HG03565 (cell line): Measurements from ENCODE around the gene LRRC8E.
"Not testable (repeated sequence)": the region's sequence is repeated elsewhere in the genome, so short reads cannot be mapped to it uniquely, and the experiment has no call there.

Experiments
- ATAC-seq: cut with Tn5 transposase; IDR thresholded peaks from one replicate; pipeline ENCODE4 v1.9.1; 2021; ENCODE audit warnings: mild to moderate bottlenecking, moderate library complexity; ENCODE audit not compliant: unreplicated experiment

The LRRC8E gene

DNA sequence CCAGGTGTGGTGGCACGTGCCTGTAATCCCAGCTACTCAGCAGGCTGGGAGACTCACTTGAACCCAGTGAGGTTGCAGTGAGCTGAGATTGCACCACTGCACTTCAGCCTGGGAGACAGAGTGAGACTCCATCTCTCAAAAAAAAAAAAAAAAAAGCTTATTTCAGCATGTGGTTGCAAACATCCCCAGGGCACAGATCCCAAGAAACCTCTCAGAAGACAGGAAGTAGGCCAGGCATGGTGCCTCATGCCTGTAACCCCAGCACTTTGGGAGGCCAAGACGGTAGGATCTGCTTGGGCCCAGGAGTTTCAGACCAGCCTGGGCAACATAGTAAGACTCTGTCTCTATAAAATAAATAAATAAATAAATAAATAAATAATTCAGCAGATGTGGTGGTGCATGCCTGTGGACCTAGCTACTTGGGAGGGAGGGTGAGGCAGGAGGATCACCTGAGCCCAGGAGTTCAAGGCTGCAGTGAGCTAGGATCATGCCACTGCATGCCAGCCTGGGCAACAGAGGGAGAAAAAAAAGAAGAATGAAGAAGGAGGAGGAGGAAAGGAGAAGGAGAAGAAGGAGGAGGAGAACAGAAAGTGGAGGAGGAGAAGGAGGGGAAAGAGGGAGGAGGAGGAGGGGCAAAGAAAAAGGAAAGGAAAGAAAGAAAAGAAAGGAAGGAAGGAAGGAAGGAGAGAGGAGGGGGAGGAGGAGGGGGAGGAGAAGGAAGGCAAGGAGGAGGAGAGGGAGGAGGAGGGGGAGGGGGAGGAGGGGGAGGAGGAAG is 4.3 kb upstream of the LRRC8E start:
- ATAC-seq = no peak

DNA sequence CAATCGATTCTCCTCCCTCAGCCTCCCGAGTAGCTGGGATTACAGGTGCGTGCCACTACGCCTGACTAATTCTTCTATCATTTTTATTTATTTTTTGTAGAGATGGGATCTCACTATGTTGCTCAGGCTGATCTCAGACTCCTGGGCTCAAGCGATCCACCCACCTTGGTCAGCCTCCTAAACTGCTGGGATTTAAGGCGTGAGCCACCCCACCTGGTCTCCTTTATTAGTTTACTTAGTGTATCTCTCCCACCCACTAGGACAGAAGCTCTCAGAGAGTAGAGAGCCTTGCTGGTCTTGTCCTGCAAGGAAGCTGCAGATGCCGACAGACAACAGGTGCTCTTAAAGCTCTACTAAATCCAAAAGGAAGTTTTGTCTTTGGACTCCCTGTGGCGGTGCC is 2.5 kb upstream of the LRRC8E start:
- no peak for ATAC-seq

DNA sequence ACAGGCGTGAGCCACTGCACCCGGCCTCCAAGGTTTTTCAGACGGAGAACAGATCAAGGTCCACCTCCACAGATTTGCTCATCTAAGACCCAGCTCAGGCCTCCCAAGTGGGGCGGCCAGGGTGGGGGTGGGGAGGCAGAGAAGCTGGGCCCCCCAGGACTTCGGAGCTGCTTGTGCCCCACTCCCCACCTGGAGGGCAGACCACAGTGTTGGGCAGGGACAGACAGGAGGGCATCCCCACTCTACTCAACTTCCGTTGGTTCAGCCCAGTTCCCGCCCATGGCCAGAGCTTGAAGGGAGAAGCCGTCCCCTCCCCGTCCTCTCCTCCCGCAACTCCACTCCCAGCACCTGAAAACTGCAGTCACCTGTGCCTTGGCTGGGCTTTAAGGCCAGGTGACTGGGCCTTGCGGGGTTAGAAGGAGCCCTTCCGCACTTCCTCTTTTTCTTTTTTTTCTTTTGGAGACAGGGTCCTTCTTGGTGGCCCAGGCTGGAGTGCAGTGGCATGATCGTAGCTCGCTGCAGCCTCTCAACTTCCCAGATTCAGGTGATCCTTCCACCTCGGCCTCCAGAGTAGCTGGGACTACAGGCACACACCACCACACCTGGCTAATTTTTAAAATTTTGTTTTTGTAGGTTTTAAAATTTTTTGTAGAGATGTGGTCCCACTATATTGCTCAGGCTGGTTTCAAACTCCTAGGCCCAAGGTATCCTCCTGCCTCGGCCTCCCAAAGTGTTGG is 734 bp upstream of the LRRC8E start:
- ATAC-seq = no peak

DNA sequence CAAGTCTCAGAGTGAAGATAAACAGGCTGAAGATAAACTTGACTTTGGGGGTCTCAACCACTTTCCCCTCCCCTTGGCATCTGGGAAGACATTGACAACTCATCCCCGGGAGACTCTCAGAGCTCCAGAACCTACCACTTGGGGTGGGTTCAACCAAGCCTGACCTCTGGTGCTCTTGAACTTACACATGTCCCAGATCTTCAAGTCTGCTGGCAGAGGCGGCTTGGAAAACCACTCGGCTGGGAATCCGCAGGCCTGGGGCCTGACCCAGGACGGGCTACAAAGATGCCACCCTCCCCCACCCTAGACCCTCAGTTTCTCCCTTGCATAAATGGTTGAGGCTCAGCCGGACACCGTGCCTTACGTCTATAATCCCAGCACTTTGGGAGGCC is 512 bp downstream of the LRRC8E start:
- no peak for ATAC-seq

DNA sequence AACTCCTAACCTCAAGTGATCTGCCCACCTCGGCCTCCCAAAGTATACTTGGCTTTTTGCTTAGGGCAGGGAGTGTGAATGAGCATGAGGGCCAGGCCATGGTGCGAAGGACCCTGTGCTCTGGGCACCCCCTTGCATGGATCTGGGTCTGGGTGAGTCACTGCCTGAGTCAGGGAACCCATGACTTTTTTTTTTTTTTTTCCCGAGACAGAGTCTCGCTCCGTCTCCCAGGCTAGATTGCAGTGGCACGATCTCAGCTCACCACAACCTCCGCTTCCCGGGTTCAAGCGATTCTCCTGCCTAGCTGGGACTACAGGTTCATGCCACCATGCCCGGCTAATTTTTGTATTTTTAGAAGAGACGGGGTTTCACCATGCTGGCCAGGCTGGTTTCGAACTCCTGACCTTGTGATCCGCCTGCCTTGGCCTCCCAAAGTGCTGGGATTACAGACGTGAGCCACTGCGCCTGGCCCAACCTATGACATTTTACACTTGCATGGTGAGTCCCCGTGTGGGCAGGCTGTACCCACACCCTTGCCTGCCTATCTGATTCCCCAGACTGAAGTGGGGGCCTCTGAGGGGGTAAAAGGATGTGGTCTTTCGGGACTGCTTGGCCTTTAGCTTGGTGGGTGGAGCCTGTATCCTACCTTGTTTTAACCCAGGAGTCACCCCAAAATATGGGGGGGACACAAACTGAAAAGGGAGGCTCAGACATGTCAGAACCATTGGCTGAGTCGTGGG is 5.2 kb downstream of the LRRC8E start:
- ATAC-seq = not testable (repeated sequence)

DNA sequence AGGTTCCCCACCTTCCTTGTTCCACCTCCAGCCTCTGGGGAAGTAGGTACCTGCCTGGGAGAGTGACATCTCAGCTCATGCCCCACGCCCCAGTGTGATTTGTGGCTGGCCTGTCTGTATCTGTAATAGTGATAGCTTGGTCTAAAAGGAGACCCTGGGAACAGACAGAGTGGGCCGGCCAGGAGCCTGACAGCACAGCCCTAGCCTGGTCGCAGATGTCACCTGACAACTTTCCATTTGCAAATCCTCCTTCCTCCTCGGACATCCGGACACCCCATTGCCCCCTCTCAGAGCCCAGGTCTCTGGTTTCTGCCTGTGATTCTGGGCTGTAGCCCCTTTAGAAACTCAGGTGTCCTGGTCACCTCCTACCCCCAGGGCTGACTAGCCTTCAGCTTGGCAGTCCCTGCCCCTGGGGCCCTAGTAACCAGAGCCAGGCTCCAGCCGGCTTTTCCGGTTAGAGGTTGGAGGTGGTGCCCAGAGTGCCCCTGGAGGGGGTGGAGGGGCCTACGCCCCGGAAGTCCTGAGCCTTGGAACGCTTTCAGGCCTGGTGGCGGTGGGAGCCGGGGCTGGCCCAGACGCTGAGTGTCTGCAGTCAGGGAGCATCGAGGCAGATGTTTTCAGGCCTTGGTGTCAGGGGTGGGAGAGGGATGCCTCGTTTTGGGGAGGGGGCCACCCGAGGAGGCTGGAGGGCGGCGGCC is 6.5 kb downstream of the LRRC8E start:
- no peak for ATAC-seq

DNA sequence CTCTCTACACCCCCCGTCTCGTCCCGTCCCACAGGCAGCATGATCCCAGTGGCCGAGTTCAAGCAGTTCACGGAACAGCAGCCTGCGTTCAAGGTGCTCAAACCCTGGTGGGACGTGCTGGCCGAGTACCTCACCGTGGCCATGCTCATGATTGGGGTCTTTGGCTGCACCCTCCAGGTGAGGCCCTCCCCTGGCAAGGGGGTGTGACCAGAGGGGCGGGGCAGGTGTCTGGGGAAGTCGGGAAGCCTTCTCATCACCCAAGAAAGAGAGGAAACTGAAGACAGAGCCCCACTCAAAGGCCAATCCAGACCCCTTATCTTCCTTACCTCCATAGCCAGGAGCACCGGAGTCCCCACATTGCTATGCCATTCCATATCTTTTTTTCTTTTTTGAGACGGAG is 7.3 kb downstream of the LRRC8E start:
- no peak for ATAC-seq

DNA sequence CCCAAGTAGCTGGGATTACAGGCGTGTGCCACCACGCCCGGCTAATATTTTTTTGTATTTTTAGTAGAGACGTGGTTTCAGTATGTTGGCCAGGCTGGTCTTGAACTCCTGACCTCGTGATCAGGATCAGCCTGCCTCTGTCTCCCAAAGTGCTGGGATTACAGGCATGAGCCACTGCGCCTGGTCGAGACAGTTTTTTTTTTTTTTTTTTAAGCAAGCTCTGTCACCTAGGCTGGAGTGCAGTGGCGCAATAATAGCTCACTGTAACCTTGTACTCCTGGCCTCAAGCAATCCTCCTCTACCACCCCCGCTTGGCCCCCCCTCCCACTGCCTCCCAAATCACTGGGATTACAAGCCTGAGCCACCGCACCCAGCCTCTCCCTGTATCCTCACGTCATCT is 9.0 kb downstream of the LRRC8E start:
- no peak for ATAC-seq

DNA sequence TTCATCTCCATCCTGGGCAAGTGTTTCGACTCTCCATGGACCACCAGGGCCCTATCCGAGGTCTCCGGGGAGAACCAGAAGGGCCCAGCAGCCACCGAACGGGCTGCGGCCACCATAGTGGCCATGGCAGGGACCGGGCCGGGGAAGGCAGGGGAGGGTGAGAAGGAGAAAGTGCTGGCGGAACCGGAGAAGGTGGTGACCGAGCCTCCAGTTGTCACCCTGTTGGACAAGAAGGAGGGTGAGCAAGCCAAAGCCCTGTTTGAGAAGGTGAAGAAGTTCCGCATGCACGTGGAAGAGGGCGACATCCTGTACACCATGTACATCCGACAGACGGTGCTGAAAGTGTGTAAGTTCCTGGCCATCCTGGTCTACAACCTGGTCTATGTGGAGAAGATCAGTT is 10.7 kb downstream of the LRRC8E start:
- no peak for ATAC-seq

DNA sequence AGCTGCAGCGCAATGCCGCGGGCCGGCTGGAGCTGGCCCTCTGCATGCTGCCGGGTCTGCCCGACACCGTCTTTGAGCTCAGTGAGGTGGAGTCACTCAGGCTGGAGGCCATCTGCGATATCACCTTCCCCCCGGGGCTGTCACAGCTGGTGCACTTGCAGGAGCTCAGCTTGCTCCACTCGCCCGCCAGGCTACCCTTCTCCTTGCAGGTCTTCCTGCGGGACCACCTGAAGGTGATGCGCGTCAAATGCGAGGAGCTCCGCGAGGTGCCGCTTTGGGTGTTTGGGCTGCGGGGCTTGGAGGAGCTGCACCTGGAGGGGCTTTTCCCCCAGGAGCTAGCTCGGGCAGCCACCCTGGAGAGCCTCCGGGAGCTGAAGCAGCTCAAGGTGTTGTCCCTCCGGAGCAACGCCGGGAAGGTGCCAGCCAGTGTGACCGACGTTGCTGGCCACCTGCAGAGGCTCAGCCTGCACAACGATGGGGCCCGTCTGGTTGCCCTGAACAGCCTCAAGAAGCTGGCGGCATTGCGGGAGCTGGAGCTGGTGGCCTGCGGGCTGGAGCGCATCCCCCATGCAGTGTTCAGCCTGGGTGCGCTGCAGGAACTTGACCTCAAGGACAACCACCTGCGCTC is 11.6 kb downstream of the LRRC8E start:
- ATAC-seq = no peak

DNA sequence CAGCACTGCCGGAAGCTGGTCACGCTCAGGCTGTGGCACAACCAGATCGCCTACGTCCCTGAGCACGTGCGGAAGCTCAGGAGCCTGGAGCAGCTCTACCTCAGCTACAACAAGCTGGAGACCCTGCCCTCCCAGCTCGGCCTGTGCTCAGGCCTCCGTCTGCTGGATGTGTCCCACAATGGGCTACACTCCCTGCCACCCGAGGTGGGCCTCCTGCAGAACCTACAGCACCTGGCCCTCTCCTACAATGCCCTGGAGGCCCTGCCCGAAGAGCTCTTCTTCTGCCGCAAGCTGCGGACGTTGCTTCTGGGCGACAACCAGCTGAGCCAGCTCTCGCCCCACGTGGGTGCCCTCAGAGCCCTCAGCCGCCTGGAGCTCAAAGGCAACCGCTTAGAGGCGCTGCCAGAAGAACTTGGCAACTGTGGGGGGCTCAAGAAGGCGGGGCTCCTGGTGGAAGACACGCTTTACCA is 12.1 kb downstream of the LRRC8E start:
- ATAC-seq = no peak

DNA sequence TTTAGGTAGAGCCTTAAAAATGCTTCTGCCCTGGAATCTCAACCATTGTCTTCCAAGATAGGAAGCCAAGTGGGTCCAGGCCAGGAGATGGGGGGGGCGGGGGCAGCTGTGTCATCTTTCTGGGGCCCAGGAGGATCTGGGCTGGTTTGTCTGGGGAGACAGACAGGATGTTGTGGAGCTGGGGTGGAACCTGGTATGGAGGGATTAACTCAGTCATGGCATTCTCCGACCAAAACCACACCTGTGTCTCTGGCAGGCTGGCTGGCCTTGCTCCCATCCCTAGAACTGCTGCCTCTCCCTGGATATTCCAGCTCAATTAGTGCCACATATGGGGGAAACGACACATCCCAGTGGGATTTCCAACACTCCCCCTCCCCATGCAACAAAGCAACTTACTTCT is 12.6 kb downstream of the LRRC8E start:
- ATAC-seq = no peak

DNA sequence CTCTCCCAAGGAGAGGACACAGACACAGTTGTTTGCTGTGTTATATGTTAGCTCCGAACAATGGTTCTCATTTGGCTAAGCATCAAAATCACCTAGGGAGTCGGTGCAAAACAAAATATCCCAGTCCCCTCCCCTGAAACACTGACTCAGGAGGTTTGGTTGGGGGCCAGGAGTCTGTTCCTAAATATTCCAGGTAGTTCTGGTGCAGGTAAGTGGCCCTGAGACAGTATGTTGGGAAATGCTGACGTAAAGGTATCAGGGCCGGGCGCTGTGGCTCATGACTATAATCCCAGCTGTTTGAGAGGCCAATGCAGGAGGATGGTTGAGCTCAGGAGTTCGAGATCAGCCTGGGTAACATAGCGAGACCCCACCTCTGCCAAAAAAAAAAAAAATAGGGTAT is 13.0 kb downstream of the LRRC8E start:
- ATAC-seq = no peak

DNA sequence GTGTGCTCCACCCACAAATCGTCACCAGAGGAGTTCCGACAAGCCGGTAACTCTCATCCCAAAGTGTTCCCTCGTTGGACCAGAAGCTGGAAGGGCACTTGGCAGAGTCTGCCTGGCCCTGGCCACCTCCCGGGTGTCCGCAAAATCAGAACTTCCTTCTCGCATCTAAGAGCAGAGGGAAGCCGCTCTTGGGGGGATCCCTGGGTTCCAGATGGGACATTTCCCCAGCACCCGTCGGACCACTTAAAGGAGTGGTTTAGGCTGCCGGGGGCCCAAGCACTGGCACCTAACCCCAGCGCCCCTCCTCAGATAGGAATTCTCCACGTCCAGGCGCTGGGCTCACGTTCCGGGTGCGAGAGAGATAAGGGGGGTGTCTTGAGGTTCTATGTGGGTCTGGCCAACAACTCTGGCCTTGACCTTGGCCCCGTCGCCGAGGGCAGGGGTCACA is 14.5 kb downstream of the LRRC8E start:
- ATAC-seq = no peak

DNA sequence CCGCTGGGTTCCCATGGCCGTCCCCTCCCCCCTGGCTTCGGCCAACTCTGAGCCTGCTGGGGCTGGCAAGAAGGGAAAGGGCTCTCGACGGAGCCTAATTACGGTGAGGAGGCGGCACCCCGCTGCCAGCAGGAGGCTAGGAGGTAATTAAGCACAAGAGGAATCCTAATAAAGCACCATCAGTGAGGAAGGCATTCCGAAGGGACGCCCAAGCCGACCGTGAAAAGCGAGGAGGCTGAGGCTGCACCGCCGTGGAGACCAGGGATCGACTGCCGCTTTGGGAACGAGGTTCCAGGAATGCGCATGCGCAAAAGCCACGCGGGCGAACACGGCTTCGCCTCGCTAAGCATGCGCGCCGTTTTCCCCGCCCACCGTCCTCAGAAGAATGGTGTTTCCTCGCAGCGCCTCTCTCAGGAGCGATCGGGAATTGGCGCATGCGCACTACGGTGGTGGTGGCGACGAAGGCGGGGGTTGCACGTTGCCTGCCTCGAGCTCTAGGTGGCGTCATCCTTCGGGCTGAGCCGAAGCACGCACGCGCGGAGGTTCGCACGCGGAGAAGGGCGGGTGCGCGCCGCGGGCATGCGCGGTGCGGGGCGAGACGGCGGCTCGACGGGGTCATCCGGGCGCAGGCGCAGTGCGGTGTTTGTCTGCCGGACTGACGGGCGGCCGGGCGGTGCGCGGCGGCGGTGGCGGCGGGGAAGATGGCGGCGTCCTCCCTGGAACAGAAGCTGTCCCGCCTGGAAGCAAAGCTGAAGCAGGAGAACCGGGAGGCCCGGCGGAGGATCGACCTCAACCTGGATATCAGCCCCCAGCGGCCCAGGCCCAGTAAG is 15.1 kb downstream of the LRRC8E start, which contains the start of gene MAP2K7:
TSS of gene MAP2K7 (plus strand) at position 634 of the 830 bp plus-strand sequence. CDS start at position 702, 68 bp downstream.
- peak; percentile 89 for ATAC-seq

DNA sequence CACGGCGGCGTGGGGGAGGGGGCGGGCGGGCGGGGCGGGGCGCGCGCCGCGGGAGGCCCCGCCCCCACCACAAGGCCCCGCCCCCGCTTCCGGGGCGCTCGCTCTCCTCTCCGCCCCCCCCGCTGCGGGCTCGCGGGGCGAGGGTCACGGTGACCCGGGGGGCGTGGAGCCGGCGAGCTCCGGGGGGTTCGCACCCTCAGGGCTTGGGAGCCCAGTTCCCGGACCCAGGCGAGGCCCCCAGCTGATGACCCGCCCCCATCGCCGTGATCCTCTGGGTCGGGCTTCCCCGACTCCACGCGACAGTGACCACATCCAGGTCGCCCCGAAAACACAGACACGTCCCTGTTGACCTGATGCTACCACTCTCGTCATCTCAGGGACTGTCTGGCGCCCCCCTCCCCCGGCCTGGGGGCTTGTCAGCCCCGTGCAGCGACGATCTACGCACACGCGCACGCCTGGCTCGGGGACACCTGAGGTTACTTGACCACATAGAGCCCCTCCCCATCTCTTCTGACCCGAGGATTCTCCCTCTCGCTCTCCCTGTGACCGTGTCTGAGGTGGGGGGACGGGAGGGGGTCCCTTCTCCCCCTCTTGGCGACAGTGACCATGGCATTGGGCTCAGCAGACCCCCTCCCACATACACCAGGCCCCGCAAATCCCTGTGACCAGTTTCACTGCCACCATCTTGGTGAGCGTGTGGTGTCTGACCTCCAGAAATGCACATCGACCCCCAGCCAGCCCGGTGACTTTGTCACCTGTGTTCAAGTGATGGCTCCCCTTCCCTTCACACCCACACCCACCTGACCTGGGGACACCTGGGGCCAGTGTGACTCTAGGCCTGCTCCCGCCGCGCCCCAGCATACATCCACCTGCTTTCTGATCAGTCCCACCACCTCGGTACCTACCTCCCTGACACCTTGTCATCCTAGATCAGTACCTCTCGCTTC is 16.0 kb downstream of the LRRC8E start:
- ATAC-seq = peak; percentile 10

DNA sequence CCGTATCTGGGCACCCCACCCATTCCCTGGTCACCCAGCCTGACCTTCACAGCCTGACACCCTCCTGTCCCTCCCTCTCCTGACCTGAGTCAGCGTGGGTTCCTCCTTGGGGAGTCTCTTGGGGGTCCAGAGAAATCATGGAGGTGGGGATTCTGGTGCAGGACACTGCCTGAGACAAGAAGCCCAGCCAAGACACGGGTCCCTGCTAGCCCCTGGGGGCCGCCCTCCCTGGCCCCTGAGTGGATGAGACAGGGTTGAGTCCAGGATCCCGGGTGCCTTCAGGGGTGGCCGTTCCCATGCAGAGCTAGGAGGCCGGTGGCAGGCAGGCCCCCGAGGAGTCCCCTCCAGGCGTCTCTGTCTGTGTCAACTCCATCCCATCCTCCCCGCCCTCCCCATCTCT is 17.0 kb downstream of the LRRC8E start:
- ATAC-seq = no peak

DNA sequence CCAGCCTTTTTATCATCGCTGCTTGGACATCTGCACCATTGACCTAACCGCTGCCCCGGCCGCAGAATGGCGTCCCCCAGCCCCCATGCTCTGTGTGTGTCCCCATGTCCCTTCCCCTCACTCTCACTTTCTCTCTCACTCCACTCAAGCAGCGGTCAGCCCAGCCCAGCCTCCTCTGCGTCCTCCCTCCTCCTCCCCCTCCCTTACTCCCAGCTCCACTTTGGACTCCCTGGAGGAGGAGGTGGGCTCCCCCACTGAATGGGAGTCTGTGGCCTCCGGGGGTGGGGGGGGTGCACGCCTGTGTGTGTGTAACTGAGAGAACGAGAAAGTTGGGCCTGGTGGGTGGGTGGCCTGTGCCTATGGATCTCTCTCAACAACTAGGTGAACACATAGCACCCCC is 17.5 kb downstream of the LRRC8E start:
- no peak for ATAC-seq
